Stomach smooth muscle (tissue), 2 donors: Measurements from ENCODE around the gene RPL27.
"Not testable (repeated sequence)": the region's sequence is repeated elsewhere in the genome, so short reads cannot be mapped to it uniquely, and the experiment has no call there.

ENCODE experiments used
- H3K27ac ChIP-seq: one replicate; pipeline ENCODE4 v1.7.0; 2013; ENCODE audit warnings: mild to moderate bottlenecking, low read length, inconsistent platforms
- H3K27me3 ChIP-seq, 2 donors: one replicate each; pipeline ENCODE4 v1.7.0; 2013; ENCODE audit warnings: low read length in 2 of 2; ENCODE audit not compliant: insufficient read depth in 2 of 2, control insufficient read depth in 1 of 2
- H3K36me3 ChIP-seq, 2 donors: one replicate each; pipeline ENCODE4 v1.7.0; 2013; ENCODE audit warnings: low read length in 2 of 2; ENCODE audit not compliant: control insufficient read depth in 2 of 2, insufficient read depth in 2 of 2
- H3K4me1 ChIP-seq: one replicate; pipeline ENCODE4 v1.7.0; 2013; ENCODE audit warnings: low read length; ENCODE audit not compliant: control insufficient read depth, insufficient read depth
- H3K4me3 ChIP-seq, 2 donors: one replicate each; pipeline ENCODE4 v1.7.0; 2013; ENCODE audit warnings: low read length in 2 of 2
- H3K9ac ChIP-seq, 2 donors: one replicate each; pipeline ENCODE4 v1.7.0; 2013; ENCODE audit warnings: low read length in 2 of 2, mild to moderate bottlenecking in 1 of 2
- H3K9me3 ChIP-seq, 2 donors: one replicate each; pipeline ENCODE4 v1.7.0; 2013; ENCODE audit warnings: low read length in 2 of 2; ENCODE audit not compliant: control insufficient read depth in 2 of 2
- donor health status: healthy.
- donor health status: Pancreatic carcinoma.

RPL27 gene

GRCh38 chr17:42979511-42980273, 18.5 kb upstream of the RPL27 start, which contains the start of gene PTGES3L:
Gene PTGES3L, minus strand, starts transcription at chr17:42980080. Its CDS starts 27 bp downstream, at chr17:42980053.
- Histone ChIP-seq H3K9ac (peak within 1 kb of the TSS; percentile 78 to 83), H3K27me3 (no peaks in the 10 kb centered on the region), H3K9me3 (no peaks in the 10 kb centered on the region), H3K4me1 (peaks cover 30% of the 10 kb centered on the region), H3K4me3 (peak within 1 kb of the TSS; percentile 90 to 97), H3K27ac (peak within 1 kb of the TSS; percentile 86), H3K36me3 (peaks cover 0 to 2% of the 10 kb centered on the region in 2 donors)

- Histone ChIP-seq H3K4me3 (peak within 1 kb of the TSS; percentile 90 to 97), H3K4me1 (peaks cover 30% of the 10 kb centered on the region)
These were observed 17.9 kb upstream of the RPL27 start, which contains the start of gene RUNDC1 for GRCh38 chr17:42980274-42980765. Gene RUNDC1, plus strand, starts transcription at chr17:42980565. Its CDS starts 12 bp downstream, at chr17:42980577.

GRCh38 chr17:42980766-42981397, 17.3 kb upstream of the RPL27 start:
- no peaks in the 10 kb centered on the region for H3K9me3 ChIP-seq
- peak overlapping the region; percentile 90 to 97 for H3K4me3 ChIP-seq
- peaks cover 30% of the 10 kb centered on the region for H3K4me1 ChIP-seq
- H3K36me3 ChIP-seq, result peaks cover 0 to 4% of the 10 kb centered on the region in 2 donors
- peak overlapping the region; percentile 72 to 83 for H3K9ac ChIP-seq
- H3K27ac ChIP-seq, result peak overlapping the region; percentile 86
- H3K27me3 ChIP-seq, result no peaks in the 10 kb centered on the region

More at GRCh38 chr17:42980274-42980765, 17.9 kb upstream of the RPL27 start, which contains the start of gene RUNDC1:
- Histone ChIP-seq H3K9ac (peak within 1 kb of the TSS; percentile 78 to 83), H3K27ac (peak within 1 kb of the TSS; percentile 86), H3K36me3 (peaks cover 0 to 2% of the 10 kb centered on the region in 2 donors), H3K27me3 (no peaks in the 10 kb centered on the region), H3K9me3 (no peaks in the 10 kb centered on the region)

DNA sequence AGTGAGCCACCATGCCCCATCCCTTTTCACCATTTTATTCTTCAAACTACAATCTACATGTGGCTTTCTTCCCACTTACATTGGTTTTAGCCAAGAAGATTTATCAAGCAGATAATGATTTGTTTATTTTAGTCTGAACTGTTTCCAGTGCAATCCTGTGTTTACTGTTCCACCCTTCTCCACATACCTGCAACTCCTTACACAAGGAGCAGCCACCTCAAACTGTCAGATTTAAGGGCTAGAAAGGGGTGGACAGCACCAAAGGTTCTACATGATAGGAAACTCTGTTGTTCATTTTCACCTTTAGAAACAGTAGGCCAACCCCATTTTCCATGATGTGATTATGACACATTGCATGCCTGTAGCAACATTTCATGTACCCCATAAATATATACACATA, 16.0 kb upstream of the RPL27 start:
- no peaks in the 10 kb centered on the region for H3K27me3 ChIP-seq
- H3K27ac ChIP-seq, result no peak overlapping the region
- no peak overlapping the region for H3K9ac ChIP-seq
- peaks cover 5 to 9% of the 10 kb centered on the region in 2 donors for H3K36me3 ChIP-seq
- peaks cover 30% of the 10 kb centered on the region for H3K4me1 ChIP-seq
- H3K4me3 ChIP-seq, result no peak overlapping the region
- H3K9me3 ChIP-seq, result no peaks in the 10 kb centered on the region

- Histone ChIP-seq H3K9ac (no peak overlapping the region), H3K4me1 (peaks cover 16% of the 10 kb centered on the region), H3K36me3 (peaks cover 26 to 29% of the 10 kb centered on the region in 2 donors), H3K9me3 (no peaks in the 10 kb centered on the region), H3K27me3 (no peaks in the 10 kb centered on the region), H3K4me3 (no peak overlapping the region), H3K27ac (no peak overlapping the region)
These were observed 13.0 kb upstream of the RPL27 start for GRCh38 chr17:42985225-42985624.

GRCh38 chr17:42989141-42989540, 9.1 kb upstream of the RPL27 start:
- H3K4me1 ChIP-seq, result no peaks in the 10 kb centered on the region
- no peak overlapping the region for H3K4me3 ChIP-seq
- no peak overlapping the region for H3K27ac ChIP-seq
- no peak overlapping the region for H3K9ac ChIP-seq
- H3K27me3 ChIP-seq, result no peaks in the 10 kb centered on the region
- no peaks in the 10 kb centered on the region for H3K9me3 ChIP-seq
- H3K36me3 ChIP-seq, result peaks cover 42 to 48% of the 10 kb centered on the region in 2 donors

DNA sequence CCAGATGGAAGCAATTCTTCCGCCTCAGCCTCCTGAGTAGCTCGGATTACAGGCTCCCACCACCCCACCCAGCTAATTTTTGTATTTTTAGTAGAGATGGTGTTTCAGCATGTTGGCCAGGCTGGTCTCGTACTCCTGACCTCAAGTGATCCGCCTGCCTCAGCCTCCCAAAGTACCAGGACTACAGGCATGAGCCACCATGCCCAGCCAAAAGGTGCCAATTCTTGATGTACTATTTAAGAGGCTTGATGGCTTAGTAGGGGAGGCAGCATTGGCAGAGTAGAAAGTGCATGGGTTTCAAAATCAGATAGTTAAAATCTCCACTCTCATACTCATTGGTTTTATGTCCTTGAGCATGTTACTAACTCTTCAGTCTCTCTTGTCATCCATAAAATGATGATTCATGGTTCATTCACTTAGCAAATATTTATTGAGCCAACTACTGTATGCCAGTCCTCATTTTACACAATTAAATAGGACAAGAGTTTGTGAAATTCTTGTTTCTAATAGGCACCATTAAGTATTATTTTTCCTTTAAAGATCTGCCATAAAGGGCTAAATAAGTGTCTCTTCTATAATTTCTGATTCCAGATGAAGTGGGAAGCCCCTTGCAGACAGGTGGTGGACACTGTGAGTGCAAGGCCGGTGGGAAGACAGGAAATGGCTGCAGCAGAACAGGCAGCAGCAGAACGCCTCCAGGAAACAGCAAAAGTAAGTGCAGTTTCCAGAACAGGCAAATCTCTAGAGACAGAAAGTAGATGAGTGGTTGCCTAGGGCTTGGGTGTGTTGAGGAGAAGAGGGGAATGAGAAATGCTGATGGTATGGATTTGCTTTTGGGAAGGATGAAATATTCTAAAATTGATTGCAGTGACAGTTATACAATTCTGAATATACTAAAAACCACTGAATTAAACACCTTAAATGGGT, 8.2 kb upstream of the RPL27 start:
- H3K4me1 ChIP-seq, result no peaks in the 10 kb centered on the region
- no peaks in the 10 kb centered on the region for H3K27me3 ChIP-seq
- peaks cover 42 to 46% of the 10 kb centered on the region in 2 donors for H3K36me3 ChIP-seq
- no peak overlapping the region for H3K27ac ChIP-seq
- H3K4me3 ChIP-seq, result no peak overlapping the region
- no peak overlapping the region for H3K9ac ChIP-seq
- no peaks in the 10 kb centered on the region for H3K9me3 ChIP-seq

DNA sequence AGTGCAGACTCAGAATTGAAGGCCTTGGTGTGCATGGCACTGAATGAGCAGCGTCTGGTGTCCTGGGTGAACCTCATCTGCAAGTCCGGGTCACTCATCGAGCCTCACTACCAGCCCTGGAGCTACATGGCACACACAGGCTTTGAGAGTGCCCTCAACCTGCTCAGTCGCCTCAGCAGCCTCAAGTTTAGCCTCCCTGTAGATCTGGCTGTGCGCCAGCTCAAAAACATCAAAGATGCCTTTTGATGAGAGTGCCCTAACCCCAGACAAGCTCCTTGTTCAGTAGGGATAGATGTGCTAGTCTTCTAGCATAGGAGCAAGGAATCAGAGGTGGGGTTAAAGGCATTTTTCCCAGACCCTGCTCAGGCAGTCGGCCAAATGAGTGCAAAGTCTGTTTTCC, 6.7 kb upstream of the RPL27 start:
- H3K4me3 ChIP-seq, result no peak overlapping the region
- H3K27ac ChIP-seq, result no peak overlapping the region
- H3K27me3 ChIP-seq, result no peaks in the 10 kb centered on the region
- peaks cover 42 to 44% of the 10 kb centered on the region in 2 donors for H3K36me3 ChIP-seq
- H3K9ac ChIP-seq, result no peak overlapping the region
- H3K9me3 ChIP-seq, result no peaks in the 10 kb centered on the region
- H3K4me1 ChIP-seq, result no peaks in the 10 kb centered on the region

- Histone ChIP-seq H3K9ac (no peak overlapping the region), H3K36me3 (peaks cover 34 to 35% of the 10 kb centered on the region in 2 donors), H3K9me3 (no peaks in the 10 kb centered on the region), H3K27me3 (no peaks in the 10 kb centered on the region), H3K4me3 (no peak overlapping the region), H3K27ac (no peak overlapping the region), H3K4me1 (peaks cover 6% of the 10 kb centered on the region)
These were observed 5.3 kb upstream of the RPL27 start for GRCh38 chr17:42992872-42993271.

- H3K27me3 ChIP-seq, H3K9ac ChIP-seq, H3K27ac ChIP-seq, H3K4me3 ChIP-seq, H3K9me3 ChIP-seq: not testable (repeated sequence)
- Histone ChIP-seq H3K36me3 (peaks cover 26 to 32% of the 10 kb centered on the region in 2 donors), H3K4me1 (peaks cover 11% of the 10 kb centered on the region)
These were observed 4.3 kb upstream of the RPL27 start for GRCh38 chr17:42993913-42994312.
